Cardiac septum (tissue), 1 donor: Measurements from ENCODE around the gene ZNF134. TPM values are rescaled to one million over a fixed set of nuclear protein-coding genes. Genes with fewer than 3 reads are reported as not detected.

Experiments used
- total RNA-seq: library from RNA; stranded (reverse); fragmentation: NEBNext Ultra II Directional; extraction: Animal tissue kit (Norgen Biotek cat#: 25700); gene quantifications from one replicate; pipeline ENCODE4 v1.2.1, GENCODE V29; 2021
- donor health status: DM: no; HTN: no; CAD: no.

Gene ZNF134
- total RNA-seq, 1 donor from 2014 or later: 16.5 TPM

Other genes starting within 250 kb of the ZNF134 start
- gene ZNF548, start 224.4 kb upstream of the ZNF134 start, total RNA-seq: 16.1 TPM
- 10.1 TPM for gene ZNF17, start 203.1 kb upstream of the ZNF134 start, total RNA-seq
- gene ZNF749, start 178.9 kb upstream of the ZNF134 start, total RNA-seq: 4.0 TPM
- gene VN1R1, start 157.1 kb upstream of the ZNF134 start, total RNA-seq: 3.0 TPM
- 23.7 TPM for gene ZNF772, start 136.7 kb upstream of the ZNF134 start, total RNA-seq
- gene ZNF419, start 126.5 kb upstream of the ZNF134 start, total RNA-seq: 8.7 TPM
- 5.5 TPM for gene ZNF773, start 114.3 kb upstream of the ZNF134 start, total RNA-seq
- gene ZNF549, start 86.9 kb upstream of the ZNF134 start, total RNA-seq: 3.6 TPM
- 9.9 TPM for gene ZNF550, start 54.4 kb upstream of the ZNF134 start, total RNA-seq
- 4.8 TPM for gene ZNF416, start 35.3 kb upstream of the ZNF134 start, total RNA-seq
- 4.5 TPM for gene ZIK1, start 30.1 kb upstream of the ZNF134 start, total RNA-seq
- 3.5 TPM for gene ZNF530, start 14.4 kb upstream of the ZNF134 start, total RNA-seq
- 14.2 TPM for gene ZNF211, start 18.9 kb downstream of the ZNF134 start, total RNA-seq
- 0.16 TPM for gene ZSCAN4, start 54.7 kb downstream of the ZNF134 start, total RNA-seq
- 3.7 TPM for gene ZNF551, start 67.7 kb downstream of the ZNF134 start, total RNA-seq
- 6.0 TPM for gene ZNF154, start 95.0 kb downstream of the ZNF134 start, total RNA-seq
- gene ZNF671, start 113.4 kb downstream of the ZNF134 start, total RNA-seq: 8.1 TPM
- gene ZNF776, start 132.6 kb downstream of the ZNF134 start, total RNA-seq: 10.0 TPM
- 16.8 TPM for gene ZNF586, start 155.4 kb downstream of the ZNF134 start, total RNA-seq
- 3.0 TPM for gene ZNF552, start 200.7 kb downstream of the ZNF134 start, total RNA-seq
- 7.6 TPM for gene ZNF587B, start 216.1 kb downstream of the ZNF134 start, total RNA-seq
- gene ZNF587, start 235.6 kb downstream of the ZNF134 start, total RNA-seq: 23.8 TPM